GM19328 (cell line): ENCODE results near the gene IL1R1.
"Not testable (repeated sequence)": the region's sequence is repeated elsewhere in the genome, so short reads cannot be mapped to it uniquely, and the experiment has no call there.

Source experiments
- ATAC-seq: cut with Tn5 transposase; IDR thresholded peaks from one replicate; pipeline ENCODE4 v1.9.1; 2021; ENCODE audit warnings: mild to moderate bottlenecking, moderate library complexity; ENCODE audit not compliant: unreplicated experiment

The IL1R1 gene

DNA sequence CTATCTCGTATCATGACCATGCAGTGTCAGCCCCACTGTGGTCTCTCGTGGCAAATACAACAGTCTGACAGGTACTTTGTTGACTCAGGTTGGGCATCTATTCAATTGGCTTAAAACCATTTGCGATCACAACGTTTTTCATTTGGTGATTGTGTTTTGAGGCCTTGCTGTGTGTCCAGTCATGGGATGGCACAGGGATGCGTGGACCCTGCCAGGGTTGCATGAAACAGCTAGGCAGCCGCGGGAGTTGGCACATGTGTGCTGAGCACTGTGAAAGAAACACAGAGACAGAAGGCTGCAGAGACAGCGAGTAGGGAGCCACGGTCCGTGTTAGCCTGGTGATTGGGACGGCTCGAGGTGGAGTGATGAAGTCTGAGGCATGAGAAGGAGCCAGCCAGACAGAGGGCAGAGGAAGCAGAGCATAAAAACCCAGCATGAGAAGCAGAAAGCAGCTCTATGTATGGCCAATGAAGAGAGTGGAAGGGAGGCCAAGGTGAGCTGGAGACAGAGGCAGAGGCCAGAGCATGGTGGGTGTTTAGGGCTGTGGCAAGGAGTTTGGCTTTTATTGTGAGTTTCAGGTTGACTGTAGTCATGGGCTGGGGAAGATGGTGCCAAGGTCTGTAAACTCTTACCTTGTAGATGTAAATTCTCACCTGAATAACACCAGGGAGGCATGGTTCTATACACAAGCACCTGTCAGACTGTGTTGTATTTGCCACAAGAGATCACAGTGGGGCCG is 31.8 kb upstream of the IL1R1 start:
- no peak for ATAC-seq

DNA sequence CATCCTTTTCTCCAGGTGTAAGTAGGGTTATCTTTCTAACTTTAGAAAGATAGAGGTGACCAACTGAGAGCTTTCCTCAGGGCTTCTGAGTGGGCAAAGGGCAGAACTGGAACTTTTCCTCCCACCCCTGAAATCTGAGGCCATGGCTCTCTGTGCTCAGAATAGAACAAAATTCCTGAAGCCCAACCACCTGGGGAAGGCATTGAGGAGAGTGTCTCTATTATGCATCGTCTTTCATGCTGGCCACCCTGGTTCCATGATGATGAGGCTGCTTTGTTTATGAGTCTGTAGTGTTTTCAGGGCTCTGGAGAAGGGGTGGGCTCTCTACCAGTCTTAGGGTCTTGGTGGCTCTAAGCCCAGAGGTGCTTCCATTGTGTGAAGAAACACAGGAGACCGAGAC is 30.7 kb upstream of the IL1R1 start:
- no peak for ATAC-seq

DNA sequence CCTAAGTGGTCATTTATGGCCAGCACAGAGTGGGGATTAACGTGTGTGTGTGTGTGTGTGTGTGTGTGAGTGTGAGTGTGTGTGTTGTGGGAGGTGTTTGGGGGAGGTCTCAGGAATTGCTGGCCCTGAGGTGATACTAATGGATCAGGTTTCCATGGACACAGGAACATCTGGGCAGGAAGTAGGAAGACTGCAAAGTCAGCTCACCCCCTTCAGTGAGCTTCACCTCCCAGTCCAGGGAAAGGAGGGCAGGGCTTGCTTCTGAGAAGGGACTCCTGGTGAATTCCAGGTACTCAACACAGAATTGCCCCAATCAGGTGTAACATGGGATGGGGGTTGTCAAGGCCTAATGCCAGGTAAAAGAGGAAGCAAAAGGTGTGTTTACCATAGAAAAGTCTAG is 30.3 kb upstream of the IL1R1 start:
- no peak for ATAC-seq

DNA sequence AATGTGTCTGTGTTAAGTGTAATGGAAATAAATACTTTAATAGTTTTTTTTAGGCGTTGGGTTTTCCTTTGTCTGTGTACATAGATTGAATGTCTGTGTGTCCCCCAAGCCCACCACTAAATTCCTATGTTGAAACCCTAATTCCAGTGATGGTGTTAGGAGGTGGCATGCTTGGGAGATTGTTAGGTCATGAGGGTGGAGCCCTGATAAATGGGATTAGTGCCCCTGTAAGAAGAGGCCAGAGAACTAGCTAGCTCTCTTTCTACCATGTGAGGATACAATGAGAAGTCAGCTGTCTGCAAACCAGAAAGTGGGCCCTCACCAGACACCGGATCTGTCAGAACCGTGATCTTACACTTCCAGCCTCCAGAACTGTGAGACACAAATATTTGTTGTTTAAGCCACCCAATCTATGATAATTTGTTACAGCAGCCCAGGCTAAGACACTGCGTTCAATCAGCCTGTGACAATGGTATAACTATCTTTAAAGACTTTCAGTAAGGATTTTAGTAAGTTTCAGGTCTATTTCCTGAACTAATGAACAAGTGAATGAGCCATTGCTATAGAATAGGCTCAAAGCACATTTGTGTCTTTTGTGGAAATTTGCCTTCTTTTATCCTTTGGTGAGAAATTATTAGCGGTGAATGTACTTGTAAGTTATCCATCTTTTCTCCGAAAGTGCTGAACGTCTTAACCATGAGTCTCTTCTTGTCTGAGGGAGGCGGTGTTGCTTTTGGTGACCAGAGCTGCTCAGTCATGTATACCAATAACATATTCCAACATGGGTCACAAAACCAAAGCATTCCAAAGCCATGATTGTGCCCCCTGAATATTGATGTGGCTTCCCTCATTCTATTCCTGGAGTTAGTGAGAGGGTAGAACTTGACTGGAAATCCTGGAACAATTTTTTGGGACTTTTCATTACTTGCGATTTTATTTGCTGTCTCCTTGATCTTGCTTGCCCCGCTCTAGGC is 29.6 kb upstream of the IL1R1 start:
- ATAC-seq, result no peak

DNA sequence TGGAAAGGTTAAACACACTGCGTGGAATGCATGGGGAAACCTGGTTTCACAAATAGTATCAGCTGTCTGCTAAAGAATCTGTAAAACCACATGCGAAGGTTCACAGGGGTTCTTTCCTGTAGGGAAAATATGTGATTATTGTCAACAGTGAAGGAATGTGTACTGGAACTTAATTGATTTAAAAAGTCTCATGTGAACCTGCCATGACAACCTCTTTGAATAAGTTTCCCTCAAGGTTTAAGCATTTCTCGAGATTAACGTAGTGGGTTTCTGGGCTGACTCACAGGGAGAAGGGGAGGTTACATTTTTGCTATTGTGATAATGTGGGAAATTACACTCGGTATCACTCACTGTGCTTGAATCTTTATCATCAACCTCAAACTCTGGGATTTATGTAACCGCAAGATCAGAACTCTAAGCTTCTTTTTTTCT is 28.2 kb upstream of the IL1R1 start:
- no peak for ATAC-seq

DNA sequence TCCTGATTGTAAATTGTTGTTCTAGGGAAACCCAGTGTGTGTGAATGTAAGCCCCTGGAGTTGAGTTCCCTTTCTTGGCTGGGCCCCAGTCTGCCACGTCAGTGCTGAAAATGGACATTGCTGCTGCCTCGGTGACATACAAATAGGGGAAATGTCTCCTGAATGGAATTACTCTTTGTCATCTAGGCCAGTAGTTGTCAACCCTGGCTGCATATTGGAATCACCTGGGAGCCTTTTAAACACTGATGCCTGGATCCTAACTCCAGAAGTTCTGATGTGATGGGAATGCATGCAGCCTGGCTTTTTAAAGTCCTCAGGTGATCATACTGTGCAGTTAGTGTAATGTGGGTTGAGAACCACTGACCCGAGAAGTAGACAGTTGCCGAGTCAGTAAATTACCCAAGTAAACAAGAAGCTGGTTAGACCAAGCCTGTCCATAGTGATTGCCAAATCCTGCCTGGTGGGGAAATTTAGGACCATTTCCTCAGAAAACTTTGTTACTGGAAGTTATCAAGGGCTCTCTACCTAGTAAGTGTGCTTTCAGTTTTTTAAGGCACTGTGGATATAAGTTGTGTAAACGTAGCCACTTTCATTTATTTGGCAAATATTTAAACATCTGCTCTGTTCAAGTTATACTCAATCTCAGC is 27.6 kb upstream of the IL1R1 start:
- ATAC-seq, result no peak

DNA sequence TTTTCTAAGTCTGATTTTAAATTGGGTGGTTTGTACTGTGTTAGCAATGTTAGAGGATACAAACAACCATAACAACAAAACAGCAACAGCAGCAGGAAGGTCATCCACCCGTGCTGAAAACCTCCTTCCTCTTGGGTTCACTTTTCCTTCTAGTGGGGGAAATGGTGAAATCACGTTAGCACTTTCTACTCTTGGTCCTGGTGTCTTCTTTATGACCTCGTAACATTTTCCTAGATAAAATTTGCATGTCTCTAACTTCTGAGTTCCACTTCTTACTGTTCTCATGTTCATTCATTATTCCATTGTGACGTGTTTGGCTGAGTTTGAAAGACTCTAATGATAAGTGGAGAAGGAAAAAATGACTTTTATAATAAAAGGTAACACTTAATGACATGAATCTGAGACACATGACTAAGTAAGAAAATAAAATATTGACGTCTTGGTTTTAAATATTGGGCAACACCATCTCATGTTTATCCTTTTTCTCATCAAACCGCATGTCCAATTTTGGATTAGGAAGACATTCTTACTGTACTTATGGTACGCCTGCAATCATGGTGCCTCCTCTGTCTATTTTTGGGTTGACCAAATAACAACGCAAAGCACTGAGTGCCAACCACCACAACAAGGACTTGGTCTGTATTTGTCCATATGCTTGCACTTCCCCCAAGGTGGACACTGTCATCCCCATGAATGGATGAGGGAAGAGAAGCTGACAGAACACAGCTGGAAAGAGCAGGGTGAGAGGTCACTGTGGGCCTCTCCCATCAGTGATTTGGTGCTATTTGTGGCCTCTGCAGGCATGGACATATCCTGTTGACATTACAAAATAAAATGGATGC is 25.7 kb upstream of the IL1R1 start:
- ATAC-seq, result no peak

DNA sequence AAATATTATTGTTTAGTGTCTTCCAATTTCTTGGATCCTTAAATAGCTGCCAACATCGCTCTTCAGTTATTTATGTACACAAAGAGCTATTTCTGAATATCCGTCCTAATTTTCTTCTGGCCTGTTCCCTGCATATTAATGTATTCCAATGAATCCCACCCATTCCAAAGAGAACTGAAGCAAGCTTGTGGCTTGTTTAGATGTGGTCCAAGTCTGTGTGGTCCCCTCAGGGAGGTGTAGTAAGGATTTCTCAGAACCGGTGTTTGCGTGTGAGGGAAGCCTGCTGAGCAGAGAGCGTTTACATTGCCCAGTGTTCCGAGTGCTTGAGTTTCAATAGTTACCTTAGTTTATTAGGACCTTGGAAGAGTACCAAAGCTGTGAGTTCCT is 25.1 kb upstream of the IL1R1 start:
- no peak for ATAC-seq

DNA sequence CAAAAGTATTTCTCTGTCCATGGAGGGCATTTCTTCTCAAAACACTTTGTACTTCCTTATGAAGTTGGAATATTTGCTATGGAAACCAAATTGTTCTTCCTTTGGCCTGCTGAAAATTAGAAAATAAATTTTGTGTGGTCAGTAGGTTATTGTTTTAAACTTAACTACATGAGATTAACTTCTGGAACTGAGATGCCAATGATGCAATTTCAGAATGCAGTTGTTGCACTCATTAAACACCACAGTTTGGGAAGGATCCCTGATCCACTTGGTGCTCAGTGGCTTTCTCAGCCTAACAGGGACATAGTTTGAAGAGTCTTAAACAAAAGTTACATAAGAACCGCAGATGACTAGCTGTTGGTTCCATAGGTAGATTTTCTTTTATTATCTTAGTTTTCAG is 23.3 kb upstream of the IL1R1 start:
- no peak for ATAC-seq

DNA sequence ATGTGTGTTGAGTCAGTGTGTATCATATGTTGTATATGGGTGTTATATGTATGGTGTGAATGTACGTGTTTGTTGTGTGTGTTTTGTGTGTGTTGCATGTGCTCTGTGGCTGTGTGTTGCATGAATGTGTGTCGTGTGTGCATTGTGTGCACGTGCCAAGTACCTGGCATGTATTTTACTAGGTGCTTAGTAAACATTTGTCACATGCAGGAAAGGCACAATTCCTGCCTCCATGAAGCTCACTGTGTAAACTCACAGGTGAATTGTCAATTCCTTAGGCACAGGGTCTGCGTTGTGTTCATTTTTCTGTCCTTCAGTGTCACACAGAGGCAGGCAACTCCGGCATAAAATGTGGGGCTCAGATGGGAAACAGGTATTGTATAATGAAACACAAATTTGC is 22.3 kb upstream of the IL1R1 start:
- ATAC-seq, result no peak

DNA sequence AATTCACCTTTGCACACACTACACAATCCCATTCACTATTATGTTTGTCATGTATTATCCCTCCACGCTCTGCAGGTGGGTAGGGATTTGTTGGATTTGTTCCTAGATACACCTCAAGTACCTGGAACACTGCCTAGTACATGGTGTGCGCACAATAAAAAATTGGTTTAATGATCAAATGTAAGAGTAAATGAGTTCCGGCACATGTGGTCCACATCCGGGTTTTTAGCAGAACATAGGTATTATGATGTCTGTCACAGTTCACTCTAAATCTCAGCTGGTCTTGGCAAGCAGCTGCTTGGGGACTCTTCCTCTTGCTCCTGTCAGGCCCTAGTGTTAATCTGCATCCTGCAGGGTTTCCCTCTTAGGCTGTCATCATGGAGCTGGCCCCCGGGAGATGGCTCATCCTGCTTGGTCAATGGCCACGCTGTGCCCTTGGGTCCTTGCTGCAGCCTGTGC is 21.8 kb upstream of the IL1R1 start:
- no peak for ATAC-seq

DNA sequence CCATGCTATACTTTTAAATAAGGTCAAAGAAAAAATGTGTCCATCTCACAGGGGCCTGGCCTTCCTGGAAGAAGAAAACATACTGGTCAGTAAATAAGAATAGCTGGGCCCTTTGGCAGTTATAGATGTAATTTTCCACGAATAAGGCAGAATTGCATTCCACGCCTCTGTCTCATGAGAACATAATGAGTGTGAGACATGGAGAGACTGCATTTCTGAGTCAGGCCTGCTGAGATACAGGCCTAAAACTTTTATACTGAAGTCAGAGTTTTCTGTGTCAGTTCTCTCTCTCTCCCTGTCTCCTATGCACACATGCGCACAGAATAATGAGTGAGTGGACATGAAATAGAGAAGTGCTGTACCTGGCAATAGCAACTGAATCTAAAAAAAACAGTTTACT is 20.4 kb upstream of the IL1R1 start:
- ATAC-seq, result no peak

DNA sequence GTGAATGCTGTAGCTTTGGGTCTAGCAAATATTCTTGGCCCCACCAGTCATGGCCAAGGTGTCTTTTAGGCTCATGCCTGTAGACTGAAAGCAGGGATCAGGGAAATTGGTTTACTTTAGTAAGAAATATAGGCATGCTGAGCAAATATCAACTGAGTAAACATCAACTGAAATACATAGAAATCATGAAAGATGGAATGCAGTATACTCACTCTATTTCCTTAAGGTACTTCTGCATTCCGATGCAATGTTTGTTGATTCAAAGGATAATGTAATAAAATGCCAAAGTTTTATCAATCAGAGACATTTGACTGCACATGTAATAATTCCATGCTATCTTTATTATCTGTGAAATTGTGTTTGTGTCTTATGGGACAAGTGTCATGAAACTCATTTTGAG is 19.6 kb upstream of the IL1R1 start:
- no peak for ATAC-seq

DNA sequence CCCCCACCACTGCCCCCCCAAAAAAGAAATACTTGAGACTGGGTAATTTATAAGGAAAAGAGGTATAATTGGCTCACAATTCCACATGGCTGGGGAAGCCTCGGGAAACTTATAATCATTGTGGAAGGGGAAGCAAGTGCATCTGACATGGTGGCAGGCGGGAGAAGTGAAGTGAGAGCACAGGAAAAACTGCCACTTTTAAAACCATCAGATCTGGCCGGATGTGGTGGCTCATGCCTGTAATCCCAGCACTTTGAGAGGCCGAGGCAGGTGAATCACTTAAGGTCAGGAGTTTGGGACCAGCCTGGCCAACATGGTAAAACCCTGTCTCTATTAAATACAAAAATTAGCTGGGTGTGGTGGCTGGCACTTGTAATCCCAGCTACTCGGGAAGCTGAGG is 18.1 kb upstream of the IL1R1 start:
- not testable (repeated sequence) for ATAC-seq

DNA sequence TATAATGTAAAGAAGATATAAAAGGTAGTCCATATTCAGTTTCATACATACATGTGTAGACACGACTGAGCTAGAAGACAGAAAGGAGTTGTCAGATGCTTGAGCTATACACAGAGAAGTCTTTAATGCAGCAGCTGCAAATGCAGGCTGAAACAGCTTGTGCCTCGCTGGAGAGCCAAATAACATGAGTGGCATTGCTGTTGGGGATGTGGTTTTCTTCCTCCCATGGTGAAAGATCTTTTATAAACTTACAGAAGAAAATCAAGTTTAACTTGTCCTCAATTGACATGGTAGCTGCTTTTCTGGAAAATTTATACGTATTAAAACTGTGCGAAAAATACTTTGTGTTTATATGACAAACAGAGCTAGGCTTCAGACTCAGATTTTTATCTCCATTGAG is 16.4 kb upstream of the IL1R1 start:
- ATAC-seq, result no peak

DNA sequence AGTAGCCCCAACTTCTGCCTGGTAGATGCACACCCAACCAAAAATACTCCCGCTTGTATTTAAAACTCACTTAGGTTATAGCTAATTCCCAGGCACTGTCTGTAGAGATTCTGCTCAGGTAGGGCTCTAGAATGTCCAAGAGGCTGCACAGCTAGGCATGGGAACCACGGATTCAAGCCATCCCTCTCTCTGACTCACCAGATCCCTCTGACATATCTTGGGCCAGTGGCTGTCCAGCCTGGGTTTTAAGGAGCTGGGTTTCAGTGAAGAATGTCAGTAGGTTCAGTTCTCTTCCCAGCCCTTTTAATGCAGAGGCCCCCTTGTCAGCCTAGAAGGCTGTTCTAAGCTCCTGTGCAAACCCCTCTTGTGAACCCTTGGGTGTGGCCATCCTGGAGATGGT is 15.9 kb upstream of the IL1R1 start:
- no peak for ATAC-seq

DNA sequence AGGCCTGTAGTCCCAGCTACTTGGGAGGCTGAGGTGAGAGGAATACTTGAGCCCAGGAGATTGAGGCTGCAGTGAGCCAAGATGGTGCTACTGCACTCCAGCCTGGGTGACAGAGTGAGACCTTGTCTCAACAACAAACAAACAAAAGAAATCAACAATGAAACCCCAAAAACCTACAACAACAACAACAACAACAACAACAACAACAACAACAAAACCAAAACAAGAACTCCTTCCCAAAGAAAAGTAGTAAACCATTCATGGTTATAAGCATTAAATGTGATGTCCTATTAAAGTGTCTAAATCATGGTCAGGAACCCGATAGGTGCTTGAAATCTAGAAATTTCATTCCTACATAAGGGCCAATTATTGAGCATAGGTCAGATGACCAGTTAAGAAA is 13.5 kb upstream of the IL1R1 start:
- no peak for ATAC-seq

DNA sequence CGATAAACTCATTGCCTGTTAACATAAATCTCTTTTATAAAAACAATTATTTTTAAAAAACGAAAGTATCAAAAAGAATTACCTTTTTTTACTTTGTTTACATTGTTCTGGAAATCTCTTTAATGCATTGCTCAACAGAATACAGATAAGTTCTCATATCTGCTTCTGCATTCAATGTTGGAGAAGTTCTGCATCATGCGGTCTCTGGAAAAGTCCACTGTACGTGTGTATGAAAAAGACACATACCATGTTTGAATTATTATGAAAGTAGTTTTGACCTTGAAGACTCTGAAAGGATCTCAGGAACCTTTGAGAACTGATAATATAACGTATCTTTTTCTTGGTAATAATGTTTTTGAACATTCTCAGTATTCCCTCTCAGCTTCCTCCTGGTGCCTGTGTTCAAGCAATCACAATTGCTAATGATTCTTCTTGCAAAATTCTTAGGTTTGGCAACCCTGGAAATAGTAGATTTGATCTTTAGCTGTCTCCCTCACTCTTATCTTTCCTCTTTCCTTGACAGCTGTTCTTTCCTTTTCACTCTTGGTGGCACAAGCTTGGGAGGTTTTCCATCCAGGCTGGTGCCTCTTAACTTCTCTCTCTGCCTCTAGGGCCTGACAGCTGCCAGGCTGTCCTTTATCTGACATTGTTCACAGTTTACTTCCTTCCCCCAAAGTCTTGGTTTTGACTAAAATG is 12.4 kb upstream of the IL1R1 start:
- ATAC-seq, result no peak

DNA sequence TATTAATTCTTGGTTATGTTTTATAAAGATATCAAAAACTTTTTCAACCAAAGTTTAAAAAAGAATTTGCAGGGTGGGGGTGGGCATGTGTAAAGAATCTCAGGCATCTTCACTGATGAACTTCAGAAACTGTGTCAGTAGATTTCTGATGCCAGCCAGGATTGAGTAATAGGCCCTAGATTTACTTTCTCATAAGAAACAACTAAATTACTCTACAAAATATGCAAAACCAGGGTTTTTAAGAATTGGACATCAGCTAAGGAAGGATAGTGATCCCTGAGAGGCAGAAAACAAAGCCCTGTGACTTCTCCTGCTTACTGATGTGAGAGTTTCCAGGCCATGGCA is 11.9 kb upstream of the IL1R1 start:
- ATAC-seq, result no peak

DNA sequence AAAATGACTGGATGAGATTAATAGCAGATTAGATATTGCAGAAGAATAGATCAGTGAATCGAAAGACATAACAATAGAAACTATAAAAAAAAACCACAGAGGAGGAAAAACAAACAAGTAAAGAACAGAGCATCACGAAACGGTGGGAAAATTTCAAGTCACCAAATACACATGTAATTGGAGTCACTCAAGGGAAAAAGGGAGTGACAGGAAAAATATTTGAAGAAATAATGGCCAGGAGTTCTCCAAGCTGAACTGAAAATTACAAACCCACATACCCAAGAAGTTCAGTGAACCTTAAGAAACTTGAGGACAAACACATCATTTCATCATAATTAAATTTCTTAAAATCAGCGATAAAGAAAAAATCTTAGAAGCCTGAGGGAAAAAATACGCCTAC is 11.0 kb upstream of the IL1R1 start:
- no peak for ATAC-seq
